ENCODE data around the gene ANAPC16.
"Not testable (repeated sequence)": the region's sequence is repeated elsewhere in the genome, so short reads cannot be mapped to it uniquely, and the experiment has no call there.

ANAPC16 gene

GRCh38 chr10:72278668-72279393, 63.0 kb downstream of the ANAPC16 start:
- DNase-seq (ENCODE audit: low spot score) = no peak

DNA sequence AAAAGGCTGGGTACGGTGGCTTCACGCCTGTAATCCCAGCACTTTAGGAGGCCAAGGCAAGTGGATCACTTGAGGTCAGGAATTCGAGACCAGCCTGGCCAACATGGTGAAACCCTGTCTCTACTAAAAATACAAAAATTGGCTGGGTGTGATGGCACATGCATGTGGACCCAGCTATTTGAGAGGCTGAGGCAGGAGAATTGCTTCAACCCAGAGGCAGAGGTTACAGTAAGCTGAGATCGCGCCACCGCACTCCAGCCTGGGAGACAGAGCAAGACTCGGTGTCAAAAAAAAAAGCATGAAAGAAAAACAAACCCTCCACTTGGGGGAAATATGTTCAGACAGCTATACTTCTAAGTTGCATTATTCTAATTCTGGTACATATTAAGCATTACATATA, 63.8 kb downstream of the ANAPC16 start:
- DNase-seq (ENCODE audit: low spot score) = not testable (repeated sequence)

DNA sequence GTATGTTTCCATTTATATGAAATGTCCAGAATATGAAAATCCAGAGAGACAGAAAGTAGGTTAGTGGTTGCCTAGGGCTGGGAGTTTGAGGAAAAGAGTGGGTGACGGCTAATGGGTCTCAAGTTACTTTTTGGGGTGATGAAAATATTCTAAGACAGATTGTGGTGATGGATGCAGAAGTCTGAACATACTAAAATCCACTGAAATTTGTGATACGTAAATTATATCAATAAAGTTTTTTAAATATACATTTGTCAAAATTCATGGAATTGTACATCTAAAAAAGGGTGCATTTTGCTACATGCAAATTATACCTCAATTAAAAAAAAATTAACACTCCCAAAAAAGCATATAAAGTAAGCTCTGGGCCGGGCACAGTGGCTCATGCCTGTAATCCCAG, 67.3 kb downstream of the ANAPC16 start:
- no peak for DNase-seq (ENCODE audit: low spot score)

Measured in AG08396 (cell line).